HG02763 (cell line): ENCODE measurements around the gene TLCD3B.

Source experiments
- ATAC-seq: cut with Tn5 transposase; IDR thresholded peaks from one replicate; pipeline ENCODE4 v1.9.1; 2021; ENCODE audit warnings: mild to moderate bottlenecking, moderate library complexity; ENCODE audit not compliant: unreplicated experiment

Gene TLCD3B

DNA sequence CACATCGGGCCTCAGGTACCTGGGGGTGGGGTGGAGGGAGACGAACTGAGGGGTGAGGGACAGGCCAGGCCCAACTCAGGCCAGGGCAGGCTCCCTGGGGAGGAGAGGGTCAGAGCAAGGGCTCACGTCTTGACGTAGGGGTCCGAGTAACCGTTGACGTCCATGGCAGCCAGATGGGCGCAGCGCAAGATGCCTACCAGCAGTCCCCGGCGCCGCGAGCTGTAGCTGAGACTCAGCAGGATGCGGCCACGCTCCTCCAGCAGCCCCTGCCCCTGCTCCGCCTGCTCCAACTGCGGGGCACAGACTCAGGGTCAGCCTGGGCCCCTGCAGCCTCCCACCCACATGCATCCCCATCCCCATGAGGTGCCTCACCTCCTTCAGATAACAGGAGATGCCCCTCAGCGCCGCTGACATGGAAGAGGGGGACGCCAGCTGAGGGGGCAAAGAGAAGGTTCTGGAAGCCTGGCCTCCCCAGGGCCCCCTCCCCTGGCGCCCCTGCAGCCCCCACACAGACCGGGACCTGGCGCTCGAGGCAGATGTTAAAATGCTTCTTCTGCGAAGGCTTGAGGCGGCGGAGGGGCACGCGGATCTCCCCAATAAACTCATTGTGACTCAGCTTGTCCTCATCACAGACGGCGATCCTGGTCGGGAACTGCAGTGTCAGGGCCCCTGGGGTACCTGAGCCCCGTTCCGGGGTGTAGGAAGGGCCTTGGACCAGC, 24.3 kb downstream of the TLCD3B start:
- ATAC-seq = no peak

DNA sequence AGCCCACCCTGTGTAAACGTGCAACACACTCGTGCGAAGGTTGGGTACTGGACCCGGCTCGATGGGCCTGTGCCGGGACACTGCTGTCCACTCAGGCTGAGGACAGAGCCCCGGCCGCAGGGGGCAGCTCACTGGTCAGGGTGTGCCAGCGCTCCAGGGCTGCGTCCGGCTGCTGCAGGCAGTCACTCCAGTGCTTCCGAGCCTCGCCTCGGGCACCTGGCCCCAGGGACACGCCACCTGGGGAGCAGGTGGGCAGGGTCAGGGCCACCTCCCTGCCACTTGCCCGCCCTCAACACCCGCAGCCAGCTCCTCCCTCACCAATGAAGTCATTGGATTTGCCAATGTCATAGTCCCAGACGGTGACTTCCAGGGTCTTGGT, 25.0 kb downstream of the TLCD3B start:
- no peak for ATAC-seq

DNA sequence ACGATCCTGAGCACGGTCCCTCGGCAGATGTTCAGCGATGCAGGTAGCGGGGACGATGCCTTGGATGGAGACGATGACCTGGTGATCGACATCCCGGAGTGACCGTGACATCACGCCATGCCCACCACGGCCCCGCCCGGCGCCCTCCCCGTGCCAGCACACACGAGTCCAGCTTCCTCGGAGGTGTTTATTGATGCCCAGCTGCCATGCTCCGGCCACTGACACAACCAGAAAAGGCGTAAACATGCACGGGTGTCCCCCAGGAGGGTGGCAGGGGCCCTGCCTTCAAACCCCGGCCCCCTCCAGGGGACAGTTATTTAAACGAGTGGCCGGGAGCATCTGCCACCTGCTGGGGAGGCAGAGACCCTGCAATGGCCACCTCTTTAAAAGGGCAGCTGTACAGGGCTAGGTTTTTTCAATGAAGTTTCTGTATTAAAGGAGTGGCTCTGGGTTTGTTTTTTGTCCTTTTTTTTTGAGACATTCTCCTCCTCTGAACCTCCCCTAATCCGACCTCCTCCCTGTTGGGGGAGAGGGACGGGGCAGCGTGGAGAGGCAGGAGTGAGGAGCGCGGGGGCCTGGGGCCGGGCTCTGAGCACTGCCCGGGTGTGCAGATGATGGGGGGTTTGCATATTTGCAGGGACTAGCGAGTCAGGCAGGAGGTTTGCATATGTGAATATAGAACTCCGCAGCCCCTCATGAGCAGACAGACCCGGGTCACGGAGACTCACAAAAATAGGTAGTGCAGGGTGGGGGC, 25.6 kb downstream of the TLCD3B start:
- no peak for ATAC-seq

DNA sequence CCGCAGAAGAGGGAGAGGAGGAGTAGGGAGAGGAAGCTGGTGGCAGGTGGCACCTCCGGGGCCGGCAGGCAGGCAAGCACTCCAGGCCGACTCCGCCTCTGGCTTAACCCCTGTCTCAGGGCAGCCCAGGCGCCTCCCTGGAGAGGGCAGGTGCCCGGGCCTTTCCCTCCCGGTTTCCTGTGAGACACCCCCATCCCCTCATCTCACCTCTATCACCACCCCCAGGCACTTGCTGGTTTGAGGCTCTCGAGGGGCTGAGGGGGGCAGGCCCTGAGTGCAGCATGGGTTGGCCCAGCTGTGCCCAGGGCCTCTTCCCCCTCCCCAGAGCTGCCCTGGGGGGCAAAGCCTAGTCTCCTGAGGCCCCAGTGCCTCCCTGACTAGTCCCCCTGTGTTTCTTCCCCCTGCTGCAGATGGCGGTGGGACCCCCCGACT, 26.2 kb downstream of the TLCD3B start:
- ATAC-seq = no peak

DNA sequence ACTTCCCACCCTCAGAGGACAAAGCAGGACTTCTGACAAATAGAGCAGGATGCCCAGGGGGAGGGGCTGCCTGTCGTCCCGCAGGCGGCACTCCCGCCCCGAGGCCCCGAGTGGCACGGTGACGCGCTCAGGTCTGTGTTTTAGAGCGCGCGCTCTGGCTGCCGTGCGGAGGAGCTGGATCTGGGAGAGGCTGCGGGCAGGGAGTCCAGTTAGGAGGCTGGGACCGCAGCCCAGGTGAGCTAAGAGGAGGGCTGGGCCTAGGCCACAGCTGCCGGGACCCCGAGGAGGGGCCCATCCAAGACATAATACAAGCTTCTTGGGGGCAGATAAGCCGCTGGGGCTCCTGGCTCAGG, 26.7 kb downstream of the TLCD3B start:
- no peak for ATAC-seq

DNA sequence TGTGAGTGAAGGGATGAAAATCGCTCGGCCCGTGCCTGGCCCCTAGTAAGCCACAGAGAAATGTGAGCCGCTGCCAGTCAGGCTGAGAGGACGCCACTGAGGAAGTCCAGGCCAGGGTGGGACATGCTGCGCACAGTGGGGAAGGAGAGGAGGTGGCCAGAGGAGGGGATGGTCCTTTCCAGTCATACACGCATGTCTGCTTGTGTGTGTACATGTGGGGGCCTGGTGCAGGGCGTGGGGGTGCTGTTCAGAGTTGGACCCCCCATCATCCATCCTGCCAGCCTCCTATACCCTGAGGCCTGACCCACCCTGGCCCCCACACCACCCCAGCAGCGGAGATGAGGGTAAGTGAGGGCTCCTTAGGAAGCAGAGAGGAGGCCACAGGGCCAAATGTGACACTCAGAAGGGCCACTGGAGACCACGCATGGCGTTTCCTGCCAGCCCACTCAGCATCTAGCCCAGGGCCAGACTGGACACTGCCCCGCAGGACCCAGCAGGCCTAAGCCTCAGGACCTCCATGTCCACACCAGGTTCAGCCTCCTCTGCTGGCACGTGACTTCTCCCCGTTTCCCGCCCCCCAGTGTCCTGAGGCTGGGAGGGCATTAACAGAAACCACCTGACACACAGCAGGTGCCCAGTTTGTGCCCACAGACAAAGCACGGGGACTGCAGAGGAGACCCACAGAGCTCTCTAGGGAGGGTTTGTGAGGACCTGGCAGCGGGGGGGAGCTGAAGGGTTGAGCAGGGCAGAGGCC, 27.2 kb downstream of the TLCD3B start:
- ATAC-seq = no peak

DNA sequence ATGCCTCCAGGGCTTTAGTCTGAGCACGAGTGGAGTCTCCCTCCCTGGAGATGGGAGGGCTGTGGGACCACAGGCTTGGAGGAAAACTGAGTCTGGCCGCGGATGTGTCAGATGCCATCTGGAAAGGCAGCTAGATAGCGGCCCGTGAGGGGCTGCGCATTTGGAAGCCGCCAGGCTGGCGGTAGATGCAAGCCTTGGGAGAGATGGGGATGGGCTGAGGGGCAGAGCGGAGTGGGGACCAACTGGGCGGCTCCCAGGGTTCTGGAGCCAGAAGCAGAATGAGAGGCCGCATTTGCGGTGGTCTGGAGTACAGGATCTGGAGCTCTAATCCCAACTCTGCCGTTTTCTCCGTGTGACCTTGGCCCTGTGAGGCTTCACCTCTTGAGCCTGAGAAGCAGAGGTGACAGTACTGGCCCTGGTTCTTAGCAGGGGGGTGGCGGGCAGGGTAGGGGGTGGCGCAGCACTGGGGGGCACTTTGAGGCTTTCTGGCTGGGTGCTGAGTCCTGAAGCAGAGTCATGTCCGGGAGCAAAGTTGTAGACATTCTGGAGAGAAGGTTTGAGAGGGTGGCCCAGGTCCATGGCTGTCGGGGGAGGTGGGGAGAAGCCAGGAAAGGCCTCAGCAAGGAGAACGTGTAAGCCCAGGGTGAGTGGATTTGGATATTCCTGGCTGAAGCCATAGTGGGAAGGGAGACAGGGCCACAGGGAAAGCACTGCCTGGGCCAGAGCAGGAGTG, 28.3 kb downstream of the TLCD3B start:
- no peak for ATAC-seq

DNA sequence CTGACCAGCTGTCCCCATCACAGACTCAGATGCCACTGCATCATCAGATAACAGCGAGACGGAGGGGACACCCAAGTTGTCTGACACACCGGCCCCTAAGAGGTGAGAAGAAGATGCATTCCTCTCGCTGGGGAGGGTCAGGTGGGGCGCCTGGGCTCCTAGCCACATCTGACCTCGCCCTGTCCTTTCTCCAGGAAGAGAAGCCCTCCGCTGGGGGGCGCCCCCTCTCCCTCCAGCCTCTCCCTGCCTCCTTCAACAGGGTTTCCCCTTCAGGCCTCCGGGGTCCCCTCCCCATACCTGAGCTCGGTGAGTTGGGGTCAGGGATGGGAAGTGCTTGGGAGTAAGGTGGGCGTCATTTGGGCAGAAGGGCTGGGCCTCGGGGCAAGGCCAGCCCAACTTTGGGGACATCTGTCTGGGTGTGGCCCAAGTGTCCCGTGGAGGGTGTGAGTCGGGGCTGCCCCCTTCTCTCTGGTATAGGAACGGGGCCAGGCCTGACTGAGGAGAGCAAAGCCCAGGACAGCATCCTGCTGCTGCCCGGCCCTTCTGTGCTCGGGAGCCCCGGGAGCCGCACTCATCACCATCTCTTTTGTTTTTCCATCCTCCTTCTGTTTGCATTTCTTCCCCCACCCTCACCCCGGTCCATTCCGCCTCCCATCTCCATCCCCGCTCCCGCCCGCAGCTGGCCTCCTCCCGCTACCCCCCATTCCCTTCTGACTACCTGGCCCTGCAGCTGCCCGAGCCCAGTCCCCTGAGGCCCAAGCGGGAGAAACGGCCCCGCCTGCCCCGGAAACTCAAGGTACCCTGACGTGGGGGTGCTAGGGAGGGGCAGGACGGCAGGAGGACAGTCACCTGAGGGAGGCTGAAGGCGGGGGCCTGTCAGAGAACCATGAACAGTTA, 30.1 kb downstream of the TLCD3B start:
- ATAC-seq = no peak

DNA sequence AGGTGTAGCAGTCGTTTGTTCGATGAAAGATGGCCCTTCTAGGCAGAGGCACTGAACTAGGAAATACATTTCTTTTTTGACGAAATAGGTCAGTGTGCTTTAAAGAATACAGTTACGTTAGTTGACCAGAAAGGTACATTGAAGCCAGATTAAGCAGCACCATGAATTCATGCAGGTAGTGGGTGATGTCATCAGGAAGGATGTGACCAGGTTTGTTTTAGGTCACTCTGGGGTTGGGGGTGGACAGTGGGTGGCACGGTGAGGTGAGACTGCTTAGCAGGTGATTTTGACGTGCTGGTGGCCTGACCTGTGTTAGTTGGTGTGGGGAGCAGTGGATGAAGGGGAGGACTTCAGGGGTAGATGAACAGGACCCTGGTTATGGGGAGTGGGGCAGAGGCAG, 31.5 kb downstream of the TLCD3B start:
- ATAC-seq = no peak

DNA sequence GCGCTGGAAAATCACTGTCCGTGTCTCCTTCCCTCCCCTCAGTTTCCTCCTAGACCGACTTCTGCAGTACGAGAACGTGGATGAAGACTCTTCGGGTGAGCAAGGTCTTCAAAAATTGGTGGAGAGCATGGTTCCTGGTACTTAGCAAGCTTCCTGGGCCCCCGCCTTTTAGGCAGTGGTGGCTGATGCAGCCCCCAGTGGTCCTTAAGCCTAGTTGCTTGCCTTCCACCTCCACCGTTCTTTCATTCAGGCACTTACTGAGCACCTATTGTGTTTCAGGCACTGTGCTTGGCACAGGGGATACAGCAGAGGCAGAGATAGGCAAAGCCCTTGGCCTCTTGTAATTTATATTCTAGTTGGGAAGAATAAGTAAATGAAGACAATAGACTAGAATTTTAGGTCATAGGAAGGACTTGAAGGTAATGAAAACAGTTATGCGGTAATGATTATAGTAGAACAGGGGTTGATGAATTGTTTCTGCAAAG, 34.3 kb downstream of the TLCD3B start:
- ATAC-seq = no peak

DNA sequence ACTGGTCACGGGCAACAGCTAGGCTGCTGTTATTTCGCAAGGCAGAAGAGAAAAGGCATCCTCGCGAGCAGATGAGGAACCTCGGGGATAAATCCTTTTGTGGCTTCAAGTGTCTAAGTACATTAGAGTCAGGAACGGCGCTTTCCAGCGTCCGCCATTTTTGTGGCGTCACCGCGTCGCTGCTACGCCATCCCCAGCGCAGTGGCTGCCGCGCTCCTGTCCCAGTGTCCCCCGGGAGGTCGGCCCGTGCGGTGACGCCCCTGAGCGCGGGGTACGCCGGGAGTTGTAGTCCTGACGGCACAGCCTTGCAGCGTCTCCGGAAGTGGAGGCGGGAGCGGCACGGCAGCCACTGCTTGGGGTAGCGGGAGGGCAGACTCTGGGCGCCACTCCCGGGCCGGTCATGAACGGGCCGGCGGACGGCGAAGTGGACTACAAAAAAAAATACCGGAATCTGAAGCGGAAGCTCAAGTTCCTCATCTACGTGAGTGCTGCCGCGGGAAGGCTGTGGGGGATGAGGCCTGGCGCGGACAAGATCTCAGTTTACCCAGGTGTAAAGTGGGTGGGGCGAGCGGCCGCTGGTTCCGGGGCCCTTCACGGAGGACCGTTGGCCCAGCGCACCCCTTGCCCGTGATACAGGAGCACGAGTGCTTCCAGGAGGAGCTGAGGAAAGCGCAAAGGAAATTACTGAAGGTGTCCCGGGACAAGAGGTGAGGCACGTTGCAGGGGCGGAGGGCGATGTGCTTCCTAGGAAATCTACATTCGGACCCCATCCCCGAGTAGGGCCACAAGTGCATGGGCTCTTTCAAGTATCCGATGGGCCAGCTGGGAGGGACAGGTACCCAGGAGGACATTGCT, 34.9 kb downstream of the TLCD3B start, which contains the start of gene INO80E:
INO80E (plus strand) TSS at position 331 of the 855 bp plus-strand sequence; CDS start at position 401, 70 bp downstream.
- peak; percentile 94 for ATAC-seq

DNA sequence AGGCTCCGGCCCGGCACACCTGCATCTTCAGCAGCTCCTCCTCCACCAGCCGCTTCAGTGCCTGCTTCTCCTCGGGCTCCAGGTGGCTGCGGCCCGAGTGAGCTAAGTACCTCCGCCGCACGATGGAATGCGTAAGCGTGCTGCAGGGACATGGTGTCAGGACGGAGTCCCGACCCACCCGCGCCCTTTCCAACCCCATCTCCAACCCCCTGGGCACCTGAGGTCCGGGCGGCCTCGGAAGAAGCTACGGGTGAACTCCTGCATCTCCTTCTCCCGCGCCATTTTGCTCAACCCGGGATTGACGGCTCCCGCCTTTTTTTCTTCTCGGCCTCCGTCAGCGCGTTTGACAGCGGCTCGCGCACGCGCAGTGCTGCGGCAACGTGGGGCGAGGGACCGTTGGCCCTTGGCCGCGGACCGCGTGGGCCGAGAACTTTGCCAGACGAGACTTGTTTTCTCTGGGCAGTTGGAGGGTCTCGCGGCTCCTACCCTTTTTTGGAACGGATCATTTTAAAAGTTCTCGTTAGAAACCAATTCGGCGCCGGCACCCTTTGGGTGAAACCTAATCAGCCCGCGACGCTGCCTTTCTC, 35.7 kb downstream of the TLCD3B start, which contains the start of gene HIRIP3:
HIRIP3 (minus strand) TSS at position 294 of the 587 bp plus-strand sequence; CDS start at position 282, 12 bp downstream.
- peak; percentile 49 for ATAC-seq

DNA sequence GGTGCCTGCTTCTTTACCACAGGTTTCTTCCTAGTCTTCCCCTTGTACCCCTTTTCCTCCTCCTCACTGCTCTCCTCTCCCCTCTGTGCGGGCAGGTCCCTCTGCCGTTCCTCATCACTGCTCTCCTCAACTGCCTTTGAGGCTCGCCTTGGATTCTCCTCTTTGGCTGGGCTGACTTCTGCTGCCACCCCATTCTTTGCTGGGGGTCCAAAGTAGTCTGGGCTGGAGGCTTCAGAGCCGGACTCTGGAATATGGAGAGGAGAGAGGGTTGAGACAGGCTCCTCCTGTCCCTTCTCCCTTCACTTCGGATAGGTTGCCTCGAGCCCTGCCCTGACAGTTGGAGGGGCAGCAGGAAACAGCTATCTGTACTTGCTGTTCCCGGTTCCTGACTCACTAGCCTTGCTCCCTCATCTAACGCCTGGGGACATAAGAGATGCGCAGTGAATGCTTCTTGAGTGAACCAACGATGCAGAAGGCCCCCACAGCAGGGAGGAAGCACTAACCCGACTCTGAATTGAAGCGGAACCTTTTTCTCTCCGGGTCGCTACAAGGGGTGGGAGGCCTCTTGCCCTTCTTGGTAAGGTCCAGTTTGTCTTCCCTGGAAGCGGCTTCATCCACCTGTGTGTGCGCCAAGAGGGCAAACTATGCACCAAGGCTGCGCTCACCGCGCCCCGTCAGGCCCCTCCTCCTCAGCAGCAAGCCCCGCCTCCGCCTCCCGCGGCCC, 36.3 kb downstream of the TLCD3B start:
- peak; percentile 20 for ATAC-seq

DNA sequence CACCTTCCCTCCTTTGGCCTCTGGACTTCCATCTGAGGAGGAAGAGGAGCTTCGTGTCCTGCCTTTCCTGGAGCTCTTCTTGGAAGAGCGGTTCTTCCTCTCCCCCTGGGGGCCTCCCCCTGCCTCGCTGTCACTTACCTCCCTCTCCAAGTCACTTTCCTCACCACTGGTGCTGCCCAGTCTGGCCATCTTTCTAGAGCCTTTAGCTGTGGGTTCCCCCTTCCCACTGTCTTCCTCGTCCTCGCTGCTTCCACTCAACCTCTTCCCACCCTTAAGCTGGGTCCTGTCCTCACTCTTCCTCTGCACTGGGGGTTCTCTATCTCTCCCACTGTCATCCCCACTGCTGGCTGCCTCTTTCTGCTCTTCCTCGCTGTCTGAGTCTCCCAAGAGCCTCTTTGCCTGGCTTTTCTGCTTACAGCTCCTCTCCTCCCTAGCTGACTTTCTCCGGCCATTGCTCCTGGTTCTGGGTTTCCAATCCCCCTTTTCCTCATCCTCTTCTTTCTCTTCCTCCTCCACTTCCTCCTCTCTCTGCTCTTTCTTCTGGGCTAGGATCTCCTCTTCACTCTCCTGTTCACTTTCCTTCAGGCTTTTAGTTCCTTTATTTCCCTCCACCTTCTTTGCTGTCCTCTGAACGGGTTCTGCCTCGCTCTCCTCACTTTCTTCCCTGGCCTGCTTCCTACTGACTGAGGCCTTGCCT, 37.0 kb downstream of the TLCD3B start:
- ATAC-seq = no peak

DNA sequence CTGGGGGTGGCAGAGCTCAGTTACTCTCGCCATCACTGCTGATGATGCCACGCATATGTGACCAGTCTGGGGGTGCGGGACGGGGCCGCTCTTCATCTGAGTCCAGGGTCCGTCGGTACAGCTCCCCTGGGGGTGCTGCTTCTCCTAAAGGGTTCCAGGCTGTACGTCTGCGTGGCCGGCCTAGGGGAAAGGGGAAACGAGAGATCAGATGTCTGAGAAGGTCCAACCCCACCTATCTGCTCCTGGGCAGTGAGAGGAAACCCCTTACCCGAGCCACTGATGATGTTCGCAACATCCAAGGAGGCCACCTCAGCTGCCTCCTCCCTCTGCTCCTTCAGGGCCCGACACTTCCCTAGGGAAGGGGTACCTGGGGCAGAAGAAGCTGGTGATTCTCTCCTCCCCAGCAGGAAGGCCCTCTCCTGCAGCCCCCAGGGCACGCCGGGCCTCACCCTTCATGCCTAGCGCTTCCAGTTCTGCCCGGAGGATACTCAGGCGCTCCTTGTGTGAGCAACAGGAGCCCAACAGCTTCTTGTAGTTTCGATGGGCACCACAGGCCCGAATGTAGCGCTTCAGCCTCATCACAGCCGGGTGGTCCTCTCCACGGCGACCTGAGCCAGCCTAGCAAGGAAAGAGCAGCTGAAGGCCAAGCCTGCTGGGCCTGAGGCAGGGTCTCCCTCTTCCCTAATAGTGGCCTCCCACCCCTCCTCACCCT, 37.7 kb downstream of the TLCD3B start:
- no peak for ATAC-seq

DNA sequence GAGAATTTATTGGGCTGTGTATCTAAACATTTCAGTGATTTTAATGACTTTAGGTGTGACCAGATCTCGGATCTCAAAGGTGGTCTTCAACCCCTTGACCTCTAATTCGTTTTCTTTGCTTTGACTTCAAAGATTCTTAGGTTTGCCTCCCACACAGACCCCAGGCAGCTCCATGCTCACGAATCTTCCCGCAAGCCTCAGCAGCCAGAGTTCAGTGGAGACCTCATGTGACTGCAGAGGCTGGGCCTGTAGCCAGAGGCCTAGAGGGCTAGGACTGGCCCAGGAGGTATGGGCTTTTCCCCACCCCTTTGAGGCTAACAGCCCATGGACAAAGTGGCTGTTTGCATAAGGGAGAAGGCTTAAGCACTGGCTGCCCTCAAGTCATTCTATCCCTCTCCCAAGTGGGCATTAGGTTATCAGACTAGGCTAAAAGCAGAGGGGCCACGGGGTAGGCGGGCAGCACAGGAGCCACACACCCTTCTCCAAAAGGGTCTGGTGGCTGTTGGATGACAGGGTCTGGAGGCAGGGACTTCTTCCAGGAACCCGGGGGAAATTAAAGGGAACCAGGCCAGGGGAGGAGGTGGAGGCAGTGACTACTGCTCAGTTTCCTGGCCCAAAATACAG, 38.6 kb downstream of the TLCD3B start:
- no peak for ATAC-seq
